ENCODE measurements around the gene GOLGA8S.
"Not testable (repeated sequence)": the region's sequence is repeated elsewhere in the genome, so short reads cannot be mapped to it uniquely, and the experiment has no call there.

GOLGA8S gene

GRCh38 chr15:23354448-23354847 lies at the start of gene GOLGA8S:
GOLGA8S (plus strand) TSS chr15:23354748; CDS start chr15:23354810, 62 bp downstream.
- DNase-seq (ENCODE audit: low spot score), result not testable (repeated sequence)

- not testable (repeated sequence) for DNase-seq (ENCODE audit: low spot score)
Observed at GRCh38 chr15:23304805-23305204, 49.7 kb upstream of the GOLGA8S start.

GRCh38 chr15:23305921-23306320 lies 48.6 kb upstream of the GOLGA8S start:
- DNase-seq (ENCODE audit: low spot score), result not testable (repeated sequence)

GRCh38 chr15:23311233-23311632 lies 43.3 kb upstream of the GOLGA8S start:
- DNase-seq (ENCODE audit: low spot score), result not testable (repeated sequence)

GRCh38 chr15:23334096-23334495 lies 20.5 kb upstream of the GOLGA8S start, which contains the start of gene GOLGA6L26:
GOLGA6L26 (minus strand) TSS chr15:23334196; CDS start chr15:23334135, 61 bp downstream.
- DNase-seq (ENCODE audit: low spot score), result not testable (repeated sequence)

DNA sequence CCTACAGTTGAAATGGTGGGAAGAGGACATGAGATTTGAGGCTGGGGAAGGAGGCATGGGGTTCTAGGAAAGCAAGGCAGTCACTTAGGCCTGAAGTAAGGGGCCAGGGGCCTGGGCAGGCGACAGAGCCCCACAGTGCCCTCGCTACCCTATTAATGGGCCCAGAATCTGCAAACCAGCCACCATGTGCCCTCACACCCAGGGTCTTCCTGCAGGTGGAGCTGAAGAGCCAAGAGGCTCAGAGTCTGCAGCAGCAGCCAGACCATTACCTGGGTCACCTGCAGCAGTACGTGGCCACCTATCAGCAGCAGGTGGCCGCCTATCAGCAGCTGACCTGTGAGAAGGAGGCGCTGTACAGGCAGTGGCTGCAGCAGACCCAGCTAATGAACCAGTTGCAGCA lies 8.1 kb downstream of the GOLGA8S start:
- not testable (repeated sequence) for DNase-seq (ENCODE audit: low spot score)

DNA sequence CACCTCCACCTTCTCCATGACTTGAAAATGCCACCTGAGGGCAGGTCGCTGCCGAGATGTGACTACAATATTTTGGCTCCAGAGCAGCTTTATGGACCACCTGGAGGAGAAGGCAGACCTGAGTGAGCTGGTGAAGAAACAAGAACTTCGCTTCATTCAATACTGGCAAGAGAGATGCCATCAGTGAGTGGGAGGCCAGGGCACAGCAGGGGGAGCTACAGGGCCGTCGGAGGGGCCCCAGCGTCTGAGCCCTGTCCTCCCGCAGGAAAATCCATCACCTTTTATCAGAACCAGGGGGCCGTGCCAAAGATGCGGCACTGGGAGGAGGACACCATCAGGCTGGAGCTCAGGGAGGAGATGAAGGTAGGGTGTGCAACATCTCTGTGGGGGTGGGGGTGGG lies 9.7 kb downstream of the GOLGA8S start:
- not testable (repeated sequence) for DNase-seq (ENCODE audit: low spot score)

- no peak for DNase-seq (ENCODE audit: low spot score)
Observed at GRCh38 chr15:23370578-23370977, 16.0 kb downstream of the GOLGA8S start.

DNA sequence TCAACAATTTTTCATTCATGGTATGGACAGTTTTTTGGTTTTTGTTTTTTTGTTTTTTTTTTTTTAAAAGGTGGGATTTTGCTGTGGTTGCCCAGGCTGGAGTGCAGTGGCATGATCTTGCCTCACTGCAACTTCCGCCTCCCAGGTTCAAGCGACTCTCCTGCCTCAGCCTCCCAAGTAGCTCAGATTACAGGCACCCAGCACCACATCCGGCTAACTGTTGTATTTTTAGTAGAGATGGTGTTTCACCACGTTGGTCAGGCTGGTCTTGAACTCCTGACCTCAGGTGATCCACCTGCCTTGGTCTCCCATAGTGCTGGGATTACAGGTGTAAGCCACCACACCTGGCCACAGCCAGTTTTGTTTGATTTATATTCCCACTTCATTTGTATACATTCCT lies 16.6 kb downstream of the GOLGA8S start:
- DNase-seq (ENCODE audit: low spot score), result not testable (repeated sequence)

DNA sequence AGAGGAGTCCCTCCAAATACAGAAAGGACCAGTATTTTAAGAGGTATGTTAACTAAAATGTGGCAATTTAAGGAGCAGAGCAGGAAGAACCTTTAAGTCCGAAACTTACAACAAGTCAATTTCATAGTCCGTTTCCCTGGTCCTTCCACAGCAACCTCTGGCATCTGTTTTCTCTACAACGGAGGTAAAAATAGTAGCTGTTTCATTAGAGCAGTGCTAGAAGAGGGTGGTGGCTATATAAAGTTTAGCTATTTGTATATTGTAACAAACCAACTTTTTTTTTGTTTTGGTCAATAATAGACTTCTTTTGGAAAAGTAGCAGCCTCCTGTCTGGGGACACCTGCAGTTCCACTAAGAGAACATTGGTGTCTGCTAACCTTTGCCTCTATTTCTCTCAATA lies 17.3 kb downstream of the GOLGA8S start:
- not testable (repeated sequence) for DNase-seq (ENCODE audit: low spot score)

DNA sequence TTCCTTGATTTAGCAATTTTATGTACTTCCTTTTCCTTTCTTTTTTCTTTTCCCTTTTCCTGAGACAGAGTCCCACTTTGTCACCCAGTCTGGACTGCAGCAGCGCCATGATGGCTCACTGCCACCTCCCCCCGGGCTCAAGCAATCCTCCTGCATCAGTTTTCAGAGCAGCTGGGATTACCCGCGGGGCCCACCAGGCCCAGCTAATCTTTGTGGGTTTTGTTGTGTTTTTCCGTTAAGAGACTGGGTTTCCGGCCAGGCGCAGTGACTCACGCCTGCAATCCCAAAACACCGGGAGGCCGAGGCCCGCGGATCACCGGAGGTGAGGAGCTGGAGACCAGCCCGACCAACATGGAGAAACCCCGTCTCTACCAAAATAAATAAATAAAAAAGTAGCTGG lies 17.7 kb downstream of the GOLGA8S start:
- no peak for DNase-seq (ENCODE audit: low spot score)

DNA sequence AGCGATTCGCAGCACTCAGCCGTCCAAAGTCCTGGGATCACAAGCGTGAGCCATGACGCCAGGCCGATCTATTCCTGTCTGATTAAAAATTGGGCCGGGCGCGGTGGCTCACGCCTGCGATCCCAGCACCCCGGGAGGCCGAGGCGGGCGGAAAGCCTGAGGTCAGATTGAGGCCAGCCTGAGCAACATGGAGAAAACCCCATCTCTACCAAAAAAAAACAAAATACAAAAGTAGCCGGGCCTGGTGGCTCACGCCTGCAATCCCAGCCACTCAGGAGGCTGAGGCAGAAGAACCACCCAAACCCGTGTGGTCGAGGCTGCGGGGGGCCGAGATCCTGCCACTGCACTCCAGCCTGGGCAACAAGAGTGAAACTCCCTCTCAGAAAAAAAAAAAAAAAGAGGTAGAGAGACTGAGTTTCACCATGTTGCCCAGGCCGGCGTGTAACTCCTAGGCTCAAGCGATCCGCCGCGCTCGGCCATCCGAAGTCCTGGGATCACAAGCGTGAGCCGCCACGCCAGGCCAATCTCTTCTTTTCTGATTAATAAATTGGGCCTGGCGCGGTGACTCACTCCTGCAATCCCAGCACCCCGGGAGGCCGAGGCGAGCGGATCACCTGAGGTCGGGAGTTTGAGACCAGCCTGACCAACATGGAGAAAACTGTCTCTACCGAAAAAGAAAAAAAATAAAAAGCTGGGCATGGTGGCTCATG lies 18.5 kb downstream of the GOLGA8S start:
- DNase-seq (ENCODE audit: low spot score), result not testable (repeated sequence)

DNA sequence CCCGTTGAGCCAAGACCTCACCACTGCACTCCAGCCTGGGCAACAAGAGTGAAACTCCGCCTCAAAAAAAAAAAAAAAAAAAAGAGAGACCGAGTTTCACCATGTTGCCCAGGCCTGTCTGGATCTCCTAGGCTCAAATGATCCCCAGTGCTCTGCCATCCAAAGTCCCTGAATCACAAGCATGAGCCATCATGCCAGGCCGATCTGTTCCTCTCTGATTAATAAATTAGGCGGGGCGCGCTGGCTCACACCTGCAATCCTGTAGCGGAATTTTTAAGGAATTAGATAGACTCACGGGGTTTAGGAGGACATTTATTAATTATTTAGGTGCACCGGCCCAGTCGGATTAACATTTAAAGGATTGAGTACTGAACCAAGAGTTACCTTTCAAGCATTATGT lies 19.7 kb downstream of the GOLGA8S start:
- DNase-seq (ENCODE audit: low spot score), result not testable (repeated sequence)

DNA sequence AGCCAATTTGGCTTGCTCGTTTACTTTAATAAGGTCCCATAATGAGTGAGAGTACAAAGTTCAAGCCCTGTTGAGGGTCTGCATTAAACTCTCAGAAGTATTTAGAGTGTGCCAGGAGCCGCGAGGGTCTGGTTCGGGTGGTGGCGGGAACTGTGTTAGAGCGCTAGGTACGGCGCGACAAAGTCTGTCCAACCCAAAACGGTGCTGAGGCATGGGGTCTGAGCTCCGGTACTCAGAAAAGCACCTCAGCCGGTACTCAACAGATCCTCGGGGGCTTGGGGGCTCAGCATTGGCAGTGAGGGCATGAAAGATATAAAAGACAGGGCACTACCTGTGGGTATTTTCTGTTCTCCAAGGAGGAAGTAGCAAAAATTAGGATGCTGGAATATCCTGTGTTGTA lies 24.4 kb downstream of the GOLGA8S start:
- DNase-seq (ENCODE audit: low spot score), result not testable (repeated sequence)

- DNase-seq (ENCODE audit: low spot score), result not testable (repeated sequence)
Observed at GRCh38 chr15:23380700-23381099, 26.2 kb downstream of the GOLGA8S start.

GRCh38 chr15:23381192-23381591 lies 26.6 kb downstream of the GOLGA8S start:
- DNase-seq (ENCODE audit: low spot score), result not testable (repeated sequence)

DNA sequence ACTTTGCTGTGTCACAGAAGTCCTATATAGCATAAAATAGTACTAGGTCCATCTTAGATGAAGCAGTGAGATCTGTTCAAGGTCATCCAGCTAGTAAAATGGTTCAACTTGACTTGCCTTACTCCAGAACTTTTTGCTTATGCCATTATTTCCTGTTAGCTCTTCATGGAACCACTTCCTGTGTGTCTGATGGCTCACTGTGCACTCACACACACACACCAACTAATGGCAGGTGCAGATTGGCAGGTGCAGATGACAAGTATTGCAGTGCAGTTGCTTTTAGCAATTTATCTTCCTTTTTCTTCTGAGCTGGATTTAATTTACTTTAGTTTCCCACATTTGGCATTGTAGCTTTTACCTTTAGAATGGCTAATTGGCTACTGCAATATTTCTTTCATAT lies 29.8 kb downstream of the GOLGA8S start:
- no peak for DNase-seq (ENCODE audit: low spot score)

- DNase-seq (ENCODE audit: low spot score), result no peak
Observed at GRCh38 chr15:23385886-23386430, 31.4 kb downstream of the GOLGA8S start.

DNA sequence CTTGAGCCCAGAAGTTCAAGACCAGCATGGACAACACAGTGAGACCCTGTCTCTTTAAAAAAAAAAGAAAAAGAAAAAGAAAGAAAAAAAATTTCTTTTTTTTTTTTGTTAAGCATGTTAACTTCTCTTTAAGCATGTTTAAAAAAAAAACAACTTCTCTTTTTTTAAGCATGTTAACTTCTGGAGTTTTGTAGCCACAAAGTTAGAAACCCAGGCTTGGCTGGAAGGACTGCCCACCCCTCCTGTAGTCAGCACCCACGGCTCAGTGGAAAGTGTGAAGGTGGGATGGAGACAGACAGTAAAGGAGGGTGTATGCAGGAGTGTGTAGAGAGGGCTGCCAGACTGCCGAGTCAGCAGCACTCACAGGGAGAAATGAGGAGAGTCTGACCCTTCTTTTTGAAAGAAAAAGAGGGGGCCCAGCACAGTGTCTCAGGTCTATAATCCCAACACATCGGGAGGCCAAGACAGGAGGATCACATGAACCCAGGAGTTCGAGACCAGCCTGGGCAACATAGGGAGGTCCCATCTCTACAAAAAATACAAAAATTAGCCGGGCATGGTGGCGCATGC lies 33.2 kb downstream of the GOLGA8S start:
- DNase-seq (ENCODE audit: low spot score), result no peak

DNA sequence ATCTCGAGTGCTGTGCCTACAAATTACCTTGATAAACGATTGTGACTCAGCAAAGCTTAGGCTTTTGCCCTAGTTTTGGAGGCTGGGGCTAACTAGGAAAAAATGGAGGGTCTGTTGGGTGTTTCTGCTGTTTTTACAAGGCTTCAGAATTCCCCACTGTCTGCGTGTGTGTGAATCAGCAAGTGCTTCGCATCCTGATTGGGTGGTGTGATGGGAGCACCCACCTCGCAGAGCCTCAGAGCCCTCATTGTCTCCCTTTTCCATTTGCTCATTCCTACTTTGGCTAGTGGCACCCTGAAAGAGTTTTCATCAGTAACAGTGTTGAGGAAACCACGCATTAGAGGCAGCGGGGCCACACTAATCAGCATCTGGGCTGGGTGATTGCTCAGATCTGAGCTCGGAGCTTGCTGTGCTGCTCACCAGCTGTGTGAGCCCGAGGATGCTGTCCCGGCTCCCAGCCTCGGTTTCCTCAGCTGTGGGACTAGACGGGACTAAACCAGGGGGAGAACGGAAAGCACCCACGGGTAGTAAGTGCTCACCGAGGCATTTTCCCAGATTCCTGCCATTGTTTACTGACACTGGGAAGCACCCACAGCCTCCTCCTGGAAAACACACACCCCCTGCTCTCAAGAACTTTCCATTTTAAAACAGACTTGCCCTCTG lies 40.6 kb downstream of the GOLGA8S start:
- DNase-seq (ENCODE audit: low spot score), result no peak

DNA sequence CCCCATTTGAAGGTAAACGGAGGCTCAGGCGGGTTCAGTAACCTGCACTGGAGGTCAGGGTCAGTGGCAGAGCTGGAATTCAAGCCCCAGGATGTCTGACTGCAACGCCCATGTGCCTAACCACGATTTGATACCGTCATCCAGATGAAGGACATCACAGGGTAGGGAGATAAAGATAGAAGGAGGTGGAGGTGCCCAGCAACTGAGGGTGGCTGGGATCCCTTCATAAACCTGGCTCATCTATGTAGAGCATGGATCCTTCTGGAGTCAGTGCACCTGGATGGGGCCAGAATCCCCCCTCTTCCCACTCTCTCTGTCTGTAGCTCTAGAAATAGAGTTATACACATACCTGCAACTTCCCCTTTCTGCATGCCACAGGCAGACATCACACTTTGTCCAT lies 41.3 kb downstream of the GOLGA8S start:
- no peak for DNase-seq (ENCODE audit: low spot score)

- DNase-seq (ENCODE audit: low spot score), result no peak
Observed at GRCh38 chr15:23397779-23398178, 43.2 kb downstream of the GOLGA8S start.

DNA sequence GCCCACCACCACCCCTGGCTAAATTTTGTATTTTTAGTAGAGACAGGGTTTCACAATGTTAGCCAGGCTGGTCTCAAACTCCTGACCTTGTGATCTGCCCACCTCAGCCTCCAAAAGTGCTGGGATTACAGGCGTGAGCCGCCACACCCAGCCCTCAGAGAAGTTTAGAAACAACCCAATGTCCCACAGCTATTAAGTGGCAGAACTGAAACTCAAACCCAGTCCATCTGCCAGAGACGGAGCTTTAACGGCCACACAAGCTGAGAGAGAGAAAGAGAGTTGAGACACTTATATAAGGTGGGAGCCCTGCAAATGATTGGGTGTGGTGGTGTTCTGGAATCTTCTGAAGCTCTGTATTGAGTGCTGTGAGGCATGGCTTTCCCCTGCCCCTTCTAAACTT lies 43.8 kb downstream of the GOLGA8S start:
- DNase-seq (ENCODE audit: low spot score), result not testable (repeated sequence)

All from AG20443 (cell line).